Activated T-helper 1 cell treated with anti-CD3 and anti-CD28 coated beads, Interleukin-12 subunit alpha, Interleukin-12 subunit beta, Interleukin-2, Interleukin-4 antibody, amounts not matched to agents 30 ng/mL and 10 ng/mL and 1 ng/mL, durations not matched to agents 14 hours and 24 hours and 36 hours (primary cell): Measurements from ENCODE around the gene FOXB2. TPM values are rescaled to one million over a fixed set of nuclear protein-coding genes. Genes with fewer than 3 reads are reported as not detected.
"Not testable (repeated sequence)": the region's sequence is repeated elsewhere in the genome, so short reads cannot be mapped to it uniquely, and the experiment has no call there.

Source experiments
- DNase-seq: peaks from one replicate; pipeline ENCODE4 v3.0.0; 2021; ENCODE audit warnings: low spot score
- H3K27ac Mint-ChIP-seq: one replicate; pipeline ENCODE4 v1.8.0; 2021; ENCODE audit warnings: mild to moderate bottlenecking, mixed read lengths
- H3K27me3 Mint-ChIP-seq: one replicate; pipeline ENCODE4 v1.8.0; 2022; ENCODE audit warnings: mild to moderate bottlenecking, moderate library complexity, mixed read lengths; ENCODE audit not compliant: insufficient read depth
- H3K36me3 Mint-ChIP-seq: one replicate; pipeline ENCODE4 v1.8.0; 2021; ENCODE audit warnings: low read depth, mixed read lengths
- H3K4me1 Mint-ChIP-seq: one replicate; pipeline ENCODE4 v1.8.0; 2021; ENCODE audit warnings: low read depth, mixed read lengths
- H3K4me3 Mint-ChIP-seq: one replicate; pipeline ENCODE4 v1.8.0; 2021; ENCODE audit warnings: mild to moderate bottlenecking, moderate library complexity, mixed read lengths
- H3K9me3 Mint-ChIP-seq: one replicate; pipeline ENCODE4 v1.8.0; 2021; ENCODE audit warnings: mixed read lengths
- intact Hi-C: fragments of 100-400 bp; cut with micrococcal nuclease; formaldehyde crosslinking; loops from one replicate; pipeline ENCODE4 v1.15.1; 2024
- total RNA-seq: library from RNA; stranded (reverse); gene quantifications from 2 replicates; pipeline ENCODE4 v1.2.3, GENCODE V29; 2022

Gene FOXB2
- total RNA-seq, result not detected in 2 replicates

- H3K4me1 Mint-ChIP-seq, result peaks cover 16% of the 10 kb centered on the region
- intact Hi-C loops, result no loop called here
- no peak within 1 kb of the TSS for H3K4me3 Mint-ChIP-seq
- H3K9me3 Mint-ChIP-seq, result peaks cover 6% of the 10 kb centered on the region
- H3K27ac Mint-ChIP-seq, result peak within 1 kb of the TSS; percentile 67
- peaks cover 4% of the 10 kb centered on the region for H3K36me3 Mint-ChIP-seq
- no peak for DNase-seq
- peaks cover 67% of the 10 kb centered on the region for H3K27me3 Mint-ChIP-seq
These were observed at the start of gene FOXB2 for GRCh38 chr9:77019236-77019925. Gene FOXB2, plus strand, starts transcription at chr9:77019655. Its CDS starts 0 bp downstream, at chr9:77019655.

- DNase-seq, result no peak
- H3K27me3 Mint-ChIP-seq, result no peaks in the 10 kb centered on the region
- no peaks in the 10 kb centered on the region for H3K9me3 Mint-ChIP-seq
- no peaks in the 10 kb centered on the region for H3K4me1 Mint-ChIP-seq
- no peak overlapping the region for H3K27ac Mint-ChIP-seq
- H3K4me3 Mint-ChIP-seq, result no peak overlapping the region
- intact Hi-C loops, result no loop called here
- H3K36me3 Mint-ChIP-seq, result no peaks in the 10 kb centered on the region
These were observed 49.7 kb upstream of the FOXB2 start for GRCh38 chr9:76969716-76970115.

- H3K27me3 Mint-ChIP-seq, H3K4me3 Mint-ChIP-seq, intact Hi-C loops, H3K4me1 Mint-ChIP-seq, H3K27ac Mint-ChIP-seq, H3K9me3 Mint-ChIP-seq, H3K36me3 Mint-ChIP-seq, DNase-seq: not testable (repeated sequence)
These were observed 40.6 kb upstream of the FOXB2 start for GRCh38 chr9:76978831-76979230.

GRCh38 chr9:76980566-76980965 lies 38.9 kb upstream of the FOXB2 start:
- Mint-ChIP-seq H3K27me3 (peaks cover 1% of the 10 kb centered on the region), H3K9me3 (no peaks in the 10 kb centered on the region), H3K27ac (no peak overlapping the region), H3K4me1 (no peaks in the 10 kb centered on the region), H3K36me3 (no peaks in the 10 kb centered on the region), H3K4me3 (no peak overlapping the region)
- DNase-seq, result no peak
- intact Hi-C loops, result no loop called here

- intact Hi-C loops, result no loop called here
- no peaks in the 10 kb centered on the region for H3K9me3 Mint-ChIP-seq
- H3K4me1 Mint-ChIP-seq, result no peaks in the 10 kb centered on the region
- no peaks in the 10 kb centered on the region for H3K27me3 Mint-ChIP-seq
- no peak overlapping the region for H3K4me3 Mint-ChIP-seq
- H3K36me3 Mint-ChIP-seq, result no peaks in the 10 kb centered on the region
- DNase-seq, result no peak
- no peak overlapping the region for H3K27ac Mint-ChIP-seq
These were observed 35.0 kb upstream of the FOXB2 start for GRCh38 chr9:76984486-76984885.

GRCh38 chr9:76985581-76985980 lies 33.9 kb upstream of the FOXB2 start:
- Mint-ChIP-seq H3K27me3 (peaks cover 3% of the 10 kb centered on the region), H3K4me1 (no peaks in the 10 kb centered on the region), H3K4me3 (no peak overlapping the region), H3K9me3 (no peaks in the 10 kb centered on the region), H3K36me3 (no peaks in the 10 kb centered on the region), H3K27ac (no peak overlapping the region)
- intact Hi-C loops, result no loop called here
- no peak for DNase-seq

GRCh38 chr9:76987594-76988200 lies 31.8 kb upstream of the FOXB2 start:
- Mint-ChIP-seq H3K36me3 (no peaks in the 10 kb centered on the region), H3K4me3 (no peak overlapping the region), H3K4me1 (no peaks in the 10 kb centered on the region), H3K27ac (no peak overlapping the region), H3K9me3 (no peaks in the 10 kb centered on the region), H3K27me3 (peaks cover 3% of the 10 kb centered on the region)
- DNase-seq, result no peak
- intact Hi-C loops, result loop anchor here (1.0 kb wide), 1 partner anchor 177 kb away; no protein-coding TSS in a partner anchor

- Mint-ChIP-seq H3K27me3 (peaks cover 3% of the 10 kb centered on the region), H3K4me3 (no peak overlapping the region), H3K9me3 (no peaks in the 10 kb centered on the region), H3K36me3 (no peaks in the 10 kb centered on the region), H3K27ac (no peak overlapping the region), H3K4me1 (no peaks in the 10 kb centered on the region)
- no peak for DNase-seq
- intact Hi-C loops, result no loop called here
These were observed 30.5 kb upstream of the FOXB2 start for GRCh38 chr9:76988941-76989340.

- H3K4me3 Mint-ChIP-seq, result no peak overlapping the region
- H3K4me1 Mint-ChIP-seq, result no peaks in the 10 kb centered on the region
- H3K27me3 Mint-ChIP-seq, result peaks cover 4% of the 10 kb centered on the region
- intact Hi-C loops, result no loop called here
- DNase-seq, result no peak
- no peaks in the 10 kb centered on the region for H3K9me3 Mint-ChIP-seq
- H3K27ac Mint-ChIP-seq, result no peak overlapping the region
- no peaks in the 10 kb centered on the region for H3K36me3 Mint-ChIP-seq
These were observed 30.0 kb upstream of the FOXB2 start for GRCh38 chr9:76989501-76989900.

- no peak overlapping the region for H3K27ac Mint-ChIP-seq
- no peaks in the 10 kb centered on the region for H3K9me3 Mint-ChIP-seq
- intact Hi-C loops, result no loop called here
- DNase-seq, result no peak
- H3K4me1 Mint-ChIP-seq, result no peaks in the 10 kb centered on the region
- H3K27me3 Mint-ChIP-seq, result peaks cover 2% of the 10 kb centered on the region
- H3K4me3 Mint-ChIP-seq, result no peak overlapping the region
- no peaks in the 10 kb centered on the region for H3K36me3 Mint-ChIP-seq
These were observed 22.8 kb upstream of the FOXB2 start for GRCh38 chr9:76996700-76997099.

- H3K36me3 Mint-ChIP-seq, result no peaks in the 10 kb centered on the region
- H3K27ac Mint-ChIP-seq, result no peak overlapping the region
- intact Hi-C loops, result no loop called here
- no peaks in the 10 kb centered on the region for H3K9me3 Mint-ChIP-seq
- no peaks in the 10 kb centered on the region for H3K4me1 Mint-ChIP-seq
- H3K4me3 Mint-ChIP-seq, result no peak overlapping the region
- no peak for DNase-seq
- peaks cover 2% of the 10 kb centered on the region for H3K27me3 Mint-ChIP-seq
These were observed 20.2 kb upstream of the FOXB2 start for GRCh38 chr9:76999261-76999660.

GRCh38 chr9:77000330-77000729 lies 19.1 kb upstream of the FOXB2 start:
- intact Hi-C loops, result no loop called here
- Mint-ChIP-seq H3K4me1 (no peaks in the 10 kb centered on the region), H3K36me3 (no peaks in the 10 kb centered on the region)

GRCh38 chr9:77003366-77003765 lies 16.1 kb upstream of the FOXB2 start:
- intact Hi-C loops, result no loop called here
- H3K9me3 Mint-ChIP-seq, result no peaks in the 10 kb centered on the region
- peaks cover 7% of the 10 kb centered on the region for H3K27me3 Mint-ChIP-seq
- H3K36me3 Mint-ChIP-seq, result no peaks in the 10 kb centered on the region
- H3K4me3 Mint-ChIP-seq, result no peak overlapping the region
- H3K27ac Mint-ChIP-seq, result no peak overlapping the region
- no peak for DNase-seq
- no peaks in the 10 kb centered on the region for H3K4me1 Mint-ChIP-seq

More at GRCh38 chr9:77000330-77000729, 19.1 kb upstream of the FOXB2 start:
- DNase-seq, result no peak
- Mint-ChIP-seq H3K9me3 (no peaks in the 10 kb centered on the region), H3K27me3 (peaks cover 4% of the 10 kb centered on the region), H3K4me3 (no peak overlapping the region), H3K27ac (no peak overlapping the region)
